ENCODE data around the gene TWIST2. TPM values are rescaled to one million over a fixed set of nuclear protein-coding genes. Genes with fewer than 3 reads are reported as not detected.

TWIST2 gene
- total RNA-seq, 1 experiment from 2014 or later: not detected

GRCh38 chr2:238895361-238895882 is 47.5 kb downstream of the TWIST2 start:
- DNase-seq (ENCODE audit: low spot score): no peak
- Histone ChIP-seq H3K27ac (ENCODE audit: low read depth, low read length, poor library complexity, severe bottlenecking) (no peak overlapping the region), H3K4me3 (ENCODE audit: low read depth, low read length, poor library complexity, severe bottlenecking) (no peak overlapping the region), H3K36me3 (ENCODE audit: insufficient read depth, low read length, poor library complexity, severe bottlenecking) (no peaks in the 10 kb centered on the region), H3K27me3 (replicated peaks; ENCODE audit: insufficient read depth, low read depth, low read length, poor library complexity) (peaks cover 5% of the 10 kb centered on the region), H3K4me1 (ENCODE audit: insufficient read depth, low read length, poor library complexity, severe bottlenecking) (no peaks in the 10 kb centered on the region), H3K9me3 (ENCODE audit: low read depth, low read length, poor library complexity, severe bottlenecking) (no peaks in the 10 kb centered on the region)
- no TSS peak for BruUV-seq (replicated peaks)
- TF ChIP-seq CTCF (conservative IDR thresholded peaks at IDR 0.05; ENCODE audit: low read depth, low read length) (no peak), EZH2 (IDR thresholded peaks at IDR 0.05; ENCODE audit: borderline replicate concordance, low read depth, low read length, poor library complexity, severe bottlenecking) (no peak)
- ChIA-PET CTCF (no interaction called here), POLR2A (ENCODE audit: low non-redundant PET) (no interaction called here)
- intact Hi-C loops (cut with micrococcal nuclease; ENCODE audit: unreplicated experiment): no loop called here

GRCh38 chr2:238895891-238896600 is 48.2 kb downstream of the TWIST2 start:
- no peak for TF ChIP-seq EZH2 (IDR thresholded peaks at IDR 0.05; ENCODE audit: borderline replicate concordance, low read depth, low read length, poor library complexity, severe bottlenecking)
- TF ChIP-seq CTCF (conservative IDR thresholded peaks at IDR 0.05; ENCODE audit: low read depth, low read length): no peak
- ChIA-PET CTCF (no interaction called here), POLR2A (ENCODE audit: low non-redundant PET) (no interaction called here)
- DNase-seq (ENCODE audit: low spot score): no peak
- H3K27ac ChIP-seq (ENCODE audit: low read depth, low read length, poor library complexity, severe bottlenecking): no peak overlapping the region
- H3K9me3 ChIP-seq (ENCODE audit: low read depth, low read length, poor library complexity, severe bottlenecking): no peaks in the 10 kb centered on the region
- H3K27me3 ChIP-seq (replicated peaks; ENCODE audit: insufficient read depth, low read depth, low read length, poor library complexity): peaks cover 7% of the 10 kb centered on the region
- H3K4me3 ChIP-seq (ENCODE audit: low read depth, low read length, poor library complexity, severe bottlenecking): no peak overlapping the region
- H3K36me3 ChIP-seq (ENCODE audit: insufficient read depth, low read length, poor library complexity, severe bottlenecking): no peaks in the 10 kb centered on the region
- H3K4me1 ChIP-seq (ENCODE audit: insufficient read depth, low read length, poor library complexity, severe bottlenecking): no peaks in the 10 kb centered on the region
- intact Hi-C loops (cut with micrococcal nuclease; ENCODE audit: unreplicated experiment): no loop called here
- no TSS peak for BruUV-seq (replicated peaks)

GRCh38 chr2:238896641-238897040 is 48.8 kb downstream of the TWIST2 start:
- Histone ChIP-seq H3K36me3 (ENCODE audit: insufficient read depth, low read length, poor library complexity, severe bottlenecking) (no peaks in the 10 kb centered on the region), H3K4me1 (ENCODE audit: insufficient read depth, low read length, poor library complexity, severe bottlenecking) (no peaks in the 10 kb centered on the region), H3K27me3 (replicated peaks; ENCODE audit: insufficient read depth, low read depth, low read length, poor library complexity) (peaks cover 7% of the 10 kb centered on the region), H3K9me3 (ENCODE audit: low read depth, low read length, poor library complexity, severe bottlenecking) (no peaks in the 10 kb centered on the region), H3K4me3 (ENCODE audit: low read depth, low read length, poor library complexity, severe bottlenecking) (no peak overlapping the region), H3K27ac (ENCODE audit: low read depth, low read length, poor library complexity, severe bottlenecking) (no peak overlapping the region)
- ChIA-PET CTCF (no interaction called here), POLR2A (ENCODE audit: low non-redundant PET) (no interaction called here)
- intact Hi-C loops (cut with micrococcal nuclease; ENCODE audit: unreplicated experiment): no loop called here
- no TSS peak for BruUV-seq (replicated peaks)
- DNase-seq (ENCODE audit: low spot score): no peak
- no peak for TF ChIP-seq CTCF (conservative IDR thresholded peaks at IDR 0.05; ENCODE audit: low read depth, low read length)
- no peak for TF ChIP-seq EZH2 (IDR thresholded peaks at IDR 0.05; ENCODE audit: borderline replicate concordance, low read depth, low read length, poor library complexity, severe bottlenecking)
